K562 (cell line): Measurements from ENCODE around the gene GOLPH3L. TPM values are rescaled to one million over a fixed set of nuclear protein-coding genes. Genes with fewer than 3 reads are reported as not detected.

Source experiments
- BDP1 ChIP-seq: IDR thresholded peaks from 3 replicates; pipeline ENCODE4 v1.6.1; 2011; ENCODE audit not compliant: insufficient read length, insufficient read depth
- BRCA1 ChIP-seq, 2 experiments: fragments of 450-650 bp in 1 of 2; sonication (generic) in 1 of 2; formaldehyde crosslinking in 1 of 2; IDR thresholded peaks; 2 replicates each; pipeline versions ENCODE4 v1.5.0 to v1.6.1; 2017 to 2020; ENCODE audit warnings: mild to moderate bottlenecking in 1 of 2, missing genetic modification reagents in 1 of 2
- CREM ChIP-seq: IDR thresholded peaks from 2 replicates; pipeline ENCODE4 v1.6.1; 2014; ENCODE audit warnings: antibody characterized with exemption, low read depth
- CSDE1 ChIP-seq, 2 experiments: fragments of 450-650 bp; IDR thresholded peaks; 2 replicates each; pipeline ENCODE4 v1.6.1; 2016; ENCODE audit warnings: mild to moderate bottlenecking in 1 of 2
- DACH1 ChIP-seq: fragments of 450-650 bp; IDR thresholded peaks from 2 replicates; pipeline ENCODE4 v1.6.1; 2018; ENCODE audit not compliant: partially characterized antibody
- DMBX1 ChIP-seq: fragments of 250-450 bp; sonication (Bioruptor Pico); IDR thresholded peaks from 2 replicates; pipeline ENCODE4 v1.8.0; 2022; ENCODE audit warnings: inconsistent platforms, mild to moderate bottlenecking, moderate library complexity, borderline replicate concordance
- HCFC1 ChIP-seq: IDR thresholded peaks from 2 replicates; pipeline ENCODE4 v1.6.1; 2012; ENCODE audit warnings: low read depth, low read length, improper control_type of control experiment
- HIVEP1 ChIP-seq: fragments of 250-450 bp; sonication (Bioruptor Pico); IDR thresholded peaks from 2 replicates; pipeline ENCODE4 v1.4.0; 2020; ENCODE audit warnings: mild to moderate bottlenecking
- KDM4B ChIP-seq, 2 experiments: fragments of 450-650 bp in 1 of 2; sonication (generic) in 1 of 2; IDR thresholded peaks; 2 replicates each; pipeline ENCODE4 v1.6.1; 2016 to 2017; ENCODE audit warnings: borderline replicate concordance in 2 of 2, antibody characterized with exemption in 1 of 2, low read depth in 1 of 2, mild to moderate bottlenecking in 1 of 2
- NONO ChIP-seq, 2 experiments: fragments of 200-400 bp in 1 of 2; fragments of 450-650 bp in 1 of 2; formaldehyde crosslinking in 1 of 2; IDR thresholded peaks; 2 replicates each; pipeline ENCODE4 v1.6.1; 2017; ENCODE audit warnings: low read depth in 2 of 2, mild to moderate bottlenecking in 2 of 2, moderate library complexity in 2 of 2, low read length in 1 of 2
- POLR2AphosphoS5 ChIP-seq: IDR thresholded peaks from 2 replicates; pipeline ENCODE4 v1.6.1; 2011; ENCODE audit warnings: mild to moderate bottlenecking, low read depth, low read length, moderate library complexity; ENCODE audit not compliant: control insufficient read depth, insufficient read depth
- SETDB1 ChIP-seq: IDR thresholded peaks from one replicate; pipeline ENCODE4 v1.6.1; 2012; ENCODE audit warnings: low read length, control low read depth, inconsistent platforms
- SIN3B ChIP-seq: fragments of 450-650 bp; IDR thresholded peaks from 2 replicates; pipeline ENCODE4 v1.6.1; 2017; ENCODE audit warnings: low read depth, mild to moderate bottlenecking, moderate library complexity
- SOX6 ChIP-seq: fragments of 450-650 bp; IDR thresholded peaks from 2 replicates; pipeline ENCODE4 v1.6.1; 2014; ENCODE audit warnings: mild to moderate bottlenecking
- SRSF9 ChIP-seq: fragments of 200-400 bp; formaldehyde crosslinking; IDR thresholded peaks from 2 replicates; pipeline ENCODE4 v1.6.1; 2017; ENCODE audit warnings: low read depth, low read length, borderline replicate concordance
- STAT5A ChIP-seq: IDR thresholded peaks from 2 replicates; pipeline ENCODE4 v1.6.1; 2012; ENCODE audit warnings: low read length, inconsistent platforms, borderline replicate concordance
- TRIM24 ChIP-seq, 2 experiments: fragments of 450-650 bp; IDR thresholded peaks; 2 replicates each; pipeline ENCODE4 v1.6.1; 2016
- ZNF253 ChIP-seq: fragments of 250-450 bp; sonication (Bioruptor Pico); conservative IDR thresholded peaks from 2 replicates; pipeline ENCODE4 v1.6.1; 2021; ENCODE audit warnings: mild to moderate bottlenecking
- polyA plus RNA-seq, 8 experiments: library from polyadenylated mRNA; depleted of rRNA in 4 of 8; stranded (reverse) in 5 of 8; unstranded in 3 of 8; fragments of >200 nt; fragmentation: Nextera tagmentation in 2 of 8; fragmentation: Illumina TruSeq in 1 of 8; extraction: Ambion mirVana in 2 of 8; extraction: Trizol in 1 of 8; gene quantifications; 2 replicates each; pipeline versions ENCODE4 v1.2.1 to v1.2.3, GENCODE V29; 2011 to 2014; ENCODE audit warnings: inconsistent platforms in 1 of 8, missing spikeins in 1 of 8
- total RNA-seq, 7 experiments: library from RNA; depleted of rRNA in 6 of 7; stranded (reverse); fragments of >200 nt in 6 of 7; fragmentation: Illumina TruSeq in 2 of 7; extraction: Trizol in 2 of 7; gene quantifications; 2 replicates each; pipeline versions ENCODE4 v1.2.1 to v1.2.3, GENCODE V29; 2011 to 2021; ENCODE audit warnings: low replicate concordance in 1 of 7

GOLPH3L gene
- total and polyA plus RNA-seq, 9 of the 15 experiments (the other 6 are each of a cell fraction or from before 2014, with no cell fraction given), result 8.1 to 42.1 (median 21.6) TPM

GRCh38 chr1:150696995-150697927 is at the start of gene GOLPH3L (continued):
- TF ChIP-seq SIN3B (no peak), TRIM24 (IDR thresholded peaks at IDR 0.05) (no peak), SOX6 (no peak; the same call in 1 of the 2 replicates), STAT5A (no peak), POLR2AphosphoS5 (no peak), CSDE1 (IDR thresholded peaks at IDR 0.05) (no peak), DMBX1 (CRISPR knock-in tag) (no peak), DACH1 (no peak), SETDB1 (no peak), CREM (peak; percentile 72; the same call in 1 of the 2 replicates), BRCA1 (IDR thresholded peaks at IDR 0.05) (no peak), BRCA1 (CRISPR knock-in tag; IDR thresholded peaks at IDR 0.05) (no peak), HCFC1 (peak; percentile 24; the same call in 1 of the 2 replicates), BDP1 (no peak), ZNF253 (CRISPR knock-in tag) (no peak), KDM4B (IDR thresholded peaks at IDR 0.05; ENCODE audit: borderline replicate concordance in 2 of 2, low read depth in 1 of 2) (no peak), NONO (IDR thresholded peaks at IDR 0.05; ENCODE audit: low read depth in 2 of 2, low read length in 1 of 2) (no peak), SRSF9 (no peak), HIVEP1 (no peak)
